Measurements from ENCODE around the gene PFKFB2. TPM values are rescaled to one million over a fixed set of nuclear protein-coding genes. Genes with fewer than 3 reads are reported as not detected.

The PFKFB2 gene
- total RNA-seq, 1 donor, result 14.5 TPM

- peak overlapping the region; percentile 11 for H2AFZ ChIP-seq (ENCODE audit: low read length)
- H3K36me3 ChIP-seq (ENCODE audit: insufficient read depth, low read length), result no peaks in the 10 kb centered on the region
- H3K4me2 ChIP-seq (ENCODE audit: insufficient read depth, low read length), result peak overlapping the region; percentile 40
- H3K4me3 ChIP-seq (ENCODE audit: insufficient read depth, low read length), result no peak overlapping the region
- DNase-seq (ENCODE audit: insufficient read length, low spot score, missing footprints), result no peak
- H3K27me3 ChIP-seq (ENCODE audit: insufficient read depth, low read length), result no peaks in the 10 kb centered on the region
- no peaks in the 10 kb centered on the region for H3K9me3 ChIP-seq (ENCODE audit: low read depth, low read length)
- H4K20me1 ChIP-seq (ENCODE audit: insufficient read depth, low read length), result no peaks in the 10 kb centered on the region
- no peak for TF ChIP-seq CTCF (IDR thresholded peaks at IDR 0.05; ENCODE audit: extremely low read depth, low read depth, low read length)
- H3K27ac ChIP-seq (ENCODE audit: low read depth, low read length), result peak overlapping the region; percentile 60
- H3K79me2 ChIP-seq (ENCODE audit: insufficient read depth, low read length), result no peaks in the 10 kb centered on the region
- peaks cover 13% of the 10 kb centered on the region for H3K4me1 ChIP-seq (ENCODE audit: insufficient read depth, low read length)
Measured at GRCh38 chr1:207006914-207007313, 46.2 kb upstream of the PFKFB2 start.

GRCh38 chr1:207007352-207008033 lies 45.6 kb upstream of the PFKFB2 start:
- peak overlapping the region; percentile 60 for H3K27ac ChIP-seq (ENCODE audit: low read depth, low read length)
- no peaks in the 10 kb centered on the region for H3K36me3 ChIP-seq (ENCODE audit: insufficient read depth, low read length)
- H3K79me2 ChIP-seq (ENCODE audit: insufficient read depth, low read length), result no peaks in the 10 kb centered on the region
- peaks cover 13% of the 10 kb centered on the region for H3K4me1 ChIP-seq (ENCODE audit: insufficient read depth, low read length)
- H3K4me2 ChIP-seq (ENCODE audit: insufficient read depth, low read length), result peak overlapping the region; percentile 40
- H2AFZ ChIP-seq (ENCODE audit: low read length), result peak overlapping the region; percentile 11
- H3K4me3 ChIP-seq (ENCODE audit: insufficient read depth, low read length), result peak overlapping the region; percentile 13
- no peaks in the 10 kb centered on the region for H3K9me3 ChIP-seq (ENCODE audit: low read depth, low read length)
- H3K27me3 ChIP-seq (ENCODE audit: insufficient read depth, low read length), result no peaks in the 10 kb centered on the region
- peak; percentile 82 for DNase-seq (ENCODE audit: insufficient read length, low spot score, missing footprints)
- no peaks in the 10 kb centered on the region for H4K20me1 ChIP-seq (ENCODE audit: insufficient read depth, low read length)
- TF ChIP-seq CTCF (IDR thresholded peaks at IDR 0.05; ENCODE audit: extremely low read depth, low read depth, low read length), result no peak

- Histone ChIP-seq H3K27ac (ENCODE audit: low read depth, low read length) (no peak overlapping the region), H3K36me3 (ENCODE audit: insufficient read depth, low read length) (no peaks in the 10 kb centered on the region), H3K4me3 (ENCODE audit: insufficient read depth, low read length) (no peak overlapping the region), H3K27me3 (ENCODE audit: insufficient read depth, low read length) (no peaks in the 10 kb centered on the region), H3K79me2 (ENCODE audit: insufficient read depth, low read length) (no peaks in the 10 kb centered on the region), H2AFZ (ENCODE audit: low read length) (peak overlapping the region; percentile 75), H3K4me1 (ENCODE audit: insufficient read depth, low read length) (peaks cover 13% of the 10 kb centered on the region), H3K9me3 (ENCODE audit: low read depth, low read length) (no peaks in the 10 kb centered on the region), H4K20me1 (ENCODE audit: insufficient read depth, low read length) (no peaks in the 10 kb centered on the region), H3K4me2 (ENCODE audit: insufficient read depth, low read length) (no peak overlapping the region)
- DNase-seq (ENCODE audit: insufficient read length, low spot score, missing footprints), result no peak
- TF ChIP-seq CTCF (IDR thresholded peaks at IDR 0.05; ENCODE audit: extremely low read depth, low read depth, low read length), result no peak
Measured at GRCh38 chr1:207009182-207009850, 43.8 kb upstream of the PFKFB2 start.

- DNase-seq (ENCODE audit: insufficient read length, low spot score, missing footprints), result no peak
- no peaks in the 10 kb centered on the region for H4K20me1 ChIP-seq (ENCODE audit: insufficient read depth, low read length)
- H3K4me1 ChIP-seq (ENCODE audit: insufficient read depth, low read length), result peaks cover 13% of the 10 kb centered on the region
- no peaks in the 10 kb centered on the region for H3K9me3 ChIP-seq (ENCODE audit: low read depth, low read length)
- H3K79me2 ChIP-seq (ENCODE audit: insufficient read depth, low read length), result no peaks in the 10 kb centered on the region
- H3K4me3 ChIP-seq (ENCODE audit: insufficient read depth, low read length), result no peak overlapping the region
- no peak for TF ChIP-seq CTCF (IDR thresholded peaks at IDR 0.05; ENCODE audit: extremely low read depth, low read depth, low read length)
- no peak overlapping the region for H3K27ac ChIP-seq (ENCODE audit: low read depth, low read length)
- no peaks in the 10 kb centered on the region for H3K27me3 ChIP-seq (ENCODE audit: insufficient read depth, low read length)
- peak overlapping the region; percentile 75 for H2AFZ ChIP-seq (ENCODE audit: low read length)
- no peaks in the 10 kb centered on the region for H3K36me3 ChIP-seq (ENCODE audit: insufficient read depth, low read length)
- no peak overlapping the region for H3K4me2 ChIP-seq (ENCODE audit: insufficient read depth, low read length)
Measured at GRCh38 chr1:207009945-207010344, 43.1 kb upstream of the PFKFB2 start.
